IMR-90 (cell line): ENCODE data around the gene SPON1. TPM values are rescaled to one million over a fixed set of nuclear protein-coding genes. Genes with fewer than 3 reads are reported as not detected.

Experiments used
- ATAC-seq: fragments of 200-7000 bp; cut with Tn5 transposase; 2 replicates; pipeline ENCODE4 v1.9.1; 2020; ENCODE audit warnings: low read depth, mild to moderate bottlenecking, moderate library complexity
- BruUV-seq: library from RNA; stranded (reverse); fragments of 400-500 nt; replicated peaks from 2 replicates; lab custom pipeline; 2021; lab: Mats Ljungman, UMichigan
- CTCF ChIA-PET: fragments of 300-600 bp; formaldehyde crosslinking; extraction: SDS; loops from one replicate; lab custom pipeline; 2021; ENCODE audit warnings: antibody characterized with exemption; lab: Yijun Ruan, JAX
- POLR2A ChIA-PET: fragments of 300-600 bp; sonication (Branson Sonifier 250); formaldehyde crosslinking; loops from one replicate; lab custom pipeline; 2022; ENCODE audit warnings: antibody characterized with exemption; ENCODE audit not compliant: unreplicated experiment; lab: Charles Lee
- DNase-seq: peaks from one replicate; pipeline ENCODE4 v3.0.0; 2013
- H2AFZ ChIP-seq: replicated peaks from 2 replicates; pipeline ENCODE3; 2013; ENCODE audit warnings: low read length, mild to moderate bottlenecking; ENCODE audit not compliant: poor library complexity
- H2AK5ac ChIP-seq: 2 replicates; pipeline ENCODE4 v1.6.1; 2013; ENCODE audit warnings: low read depth, low read length, inconsistent platforms
- H2AK9ac ChIP-seq: replicated peaks from 2 replicates; pipeline ENCODE3; 2013; ENCODE audit warnings: mild to moderate bottlenecking, low read depth, low read length, moderate library complexity; ENCODE audit not compliant: poor library complexity
- H2BK120ac ChIP-seq: 2 replicates; pipeline ENCODE4 v1.6.1; 2013; ENCODE audit warnings: low read depth, low read length, inconsistent platforms
- H2BK15ac ChIP-seq: 3 replicates; pipeline ENCODE4 v1.6.1; 2013; ENCODE audit warnings: low read depth, low read length, inconsistent platforms
- H2BK20ac ChIP-seq: 2 replicates; pipeline ENCODE4 v1.6.1; 2013; ENCODE audit warnings: low read depth, mild to moderate bottlenecking, inconsistent platforms, low read length, moderate library complexity
- H2BK5ac ChIP-seq: 2 replicates; pipeline ENCODE4 v1.6.1; 2013; ENCODE audit warnings: mild to moderate bottlenecking, low read depth, low read length, inconsistent platforms; ENCODE audit not compliant: poor library complexity, severe bottlenecking
- H3K14ac ChIP-seq: replicated peaks from 2 replicates; pipeline ENCODE4 v1.6.1; 2013; ENCODE audit warnings: low read depth, low read length, inconsistent platforms
- H3K18ac ChIP-seq: 2 replicates; pipeline ENCODE4 v1.6.1; 2013; ENCODE audit warnings: low read depth, low read length, control low read depth
- H3K23ac ChIP-seq: 2 replicates; pipeline ENCODE4 v1.6.1; 2013; ENCODE audit warnings: low read depth, low read length, inconsistent platforms
- H3K27ac ChIP-seq: 2 replicates; pipeline ENCODE4 v1.5.1; 2013; ENCODE audit warnings: mild to moderate bottlenecking, control low read depth, low read length; ENCODE audit not compliant: insufficient read depth
- H3K27me3 ChIP-seq: 2 replicates; pipeline ENCODE4 v1.6.1; 2013; ENCODE audit warnings: low read length; ENCODE audit not compliant: control insufficient read depth, insufficient read depth
- H3K36me3 ChIP-seq: 2 replicates; pipeline ENCODE4 v1.6.1; 2013; ENCODE audit warnings: low read length, mixed read lengths; ENCODE audit not compliant: control insufficient read depth, insufficient read depth
- H3K4ac ChIP-seq: 2 replicates; pipeline ENCODE4 v1.6.1; 2013; ENCODE audit warnings: low read depth, low read length, inconsistent platforms
- H3K4me1 ChIP-seq: 2 replicates; pipeline ENCODE4 v1.6.1; 2013; ENCODE audit warnings: low read length, mixed read lengths; ENCODE audit not compliant: control insufficient read depth, insufficient read depth
- H3K4me2 ChIP-seq: 2 replicates; pipeline ENCODE4 v1.6.1; 2013; ENCODE audit warnings: low read depth, mild to moderate bottlenecking, control low read depth, low read length, moderate library complexity
- H3K4me3 ChIP-seq: 2 replicates; pipeline ENCODE4 v1.5.1; 2013; ENCODE audit warnings: low read depth, mild to moderate bottlenecking, control low read depth, low read length, moderate library complexity; ENCODE audit not compliant: insufficient read depth
- H3K56ac ChIP-seq: 2 replicates; pipeline ENCODE4 v1.6.1; 2013; ENCODE audit warnings: low read length, inconsistent platforms; ENCODE audit not compliant: insufficient read depth; ENCODE audit errors: extremely low read depth
- H3K79me1 ChIP-seq, 2 experiments: 2 replicates each; pipeline ENCODE4 v1.6.1; 2013; ENCODE audit warnings: low read length in 2 of 2, inconsistent platforms in 1 of 2, low read depth in 1 of 2
- H3K9ac ChIP-seq: 2 replicates; pipeline ENCODE4 v1.6.1; 2013; ENCODE audit warnings: low read depth, low read length, control low read depth
- H3K9me1 ChIP-seq: 2 replicates; pipeline ENCODE4 v1.6.1; 2013; ENCODE audit warnings: low read length, inconsistent platforms; ENCODE audit not compliant: insufficient read depth
- H3K9me3 ChIP-seq: 2 replicates; pipeline ENCODE4 v1.6.1; 2013; ENCODE audit warnings: low read length; ENCODE audit not compliant: control insufficient read depth, insufficient read depth
- H4K20me1 ChIP-seq: 2 replicates; pipeline ENCODE4 v1.6.1; 2013; ENCODE audit warnings: low read length, inconsistent platforms; ENCODE audit not compliant: insufficient read depth
- H4K5ac ChIP-seq: 2 replicates; pipeline ENCODE4 v1.6.1; 2013; ENCODE audit warnings: mild to moderate bottlenecking, low read depth, low read length, control low read depth
- H4K8ac ChIP-seq, 2 experiments: 2 replicates each; pipeline ENCODE4 v1.6.1; 2013; ENCODE audit warnings: low read depth in 2 of 2, low read length in 2 of 2, control low read depth in 1 of 2, inconsistent platforms in 1 of 2
- H4K91ac ChIP-seq: 2 replicates; pipeline ENCODE4 v1.6.1; 2013; ENCODE audit warnings: low read depth, low read length, inconsistent platforms; ENCODE audit not compliant: insufficient read depth
- CHD1 ChIP-seq: IDR thresholded peaks from 2 replicates; pipeline ENCODE4 v1.6.1; 2012; ENCODE audit warnings: low read depth, low read length, improper control_type of control experiment
- CTCF ChIP-seq: conservative IDR thresholded peaks from 2 replicates; pipeline ENCODE4 v1.5.1; 2012; ENCODE audit warnings: mild to moderate bottlenecking, low read depth, low read length, improper control_type of control experiment
- POLR2A ChIP-seq: IDR thresholded peaks from 2 replicates; pipeline ENCODE4 v1.6.1; 2012; ENCODE audit warnings: mild to moderate bottlenecking, low read depth, low read length
- RFX5 ChIP-seq: IDR thresholded peaks from 2 replicates; pipeline ENCODE4 v1.8.0; 2012; ENCODE audit warnings: low read depth, mild to moderate bottlenecking, low read length, moderate library complexity
- WGBS, 2 experiments: methylation state at CpG; one replicate each; pipeline versions ENCODE4 v1.1.5 to v1.1.7; 2013; ENCODE audit warnings: missing lambda C conversion rate in 2 of 2; ENCODE audit not compliant: insufficient read length in 1 of 2; ENCODE audit errors: extremely low coverage in 2 of 2; 5-methylcytosine and 5-hydroxymethylcytosine counted together
- dilution Hi-C: fragments of 300-500 bp; cut with HindIII; formaldehyde crosslinking; loops from one replicate; pipeline ENCODE4 v1.14.3; 2018; ENCODE audit warnings: low sequenced_read_pairs; ENCODE audit not compliant: unreplicated experiment
- in situ Hi-C: fragments of 300-500 bp; cut with MboI; formaldehyde crosslinking; loops from 3 replicates; pipeline ENCODE4 v1.14.3; 2019; ENCODE audit warnings: low sequenced_read_pairs, inconsistent platforms, mixed read lengths
- intact Hi-C: fragments of 100-400 bp; cut with micrococcal nuclease; formaldehyde crosslinking; loops from 2 replicates; pipeline ENCODE4 v1.10.0; 2022
- polyA plus RNA-seq, 3 experiments: library from polyadenylated mRNA; depleted of rRNA; stranded (reverse); fragments of >200 nt; gene quantifications; 2 replicates each; pipeline ENCODE4 v1.2.3, GENCODE V29; 2012; ENCODE audit warnings: low replicate concordance in 1 of 3
- total RNA-seq: library from RNA; depleted of rRNA; stranded (reverse); fragments of >200 nt; gene quantifications from 2 replicates; pipeline ENCODE4 v1.2.3, GENCODE V29; 2012

Gene SPON1
- total and polyA plus RNA-seq, 2 of the 4 experiments (the other 2 are of a cell fraction) = 0.62 to 0.72 TPM

DNA sequence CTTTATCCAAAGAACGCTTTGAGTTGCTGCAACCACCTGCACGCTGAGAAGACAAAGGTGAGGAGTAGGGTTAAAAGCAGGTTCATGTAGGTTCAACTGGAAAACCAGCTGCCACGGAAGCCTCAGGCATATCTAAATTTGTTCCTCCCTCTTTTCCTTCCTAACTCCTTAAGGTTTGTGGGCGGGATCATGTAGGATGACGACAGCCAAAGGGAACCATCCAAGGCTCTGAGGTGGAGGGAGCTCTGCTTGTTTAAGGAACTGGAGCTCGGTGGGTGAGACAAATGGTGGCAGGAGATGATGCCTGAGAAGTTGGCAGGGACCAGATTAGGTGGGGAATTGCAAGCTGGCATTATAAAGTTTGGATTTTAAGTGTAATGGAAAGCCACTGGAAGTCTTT, 60.3 kb downstream of the SPON1 start:
- dilution Hi-C loops (no loop called here), intact Hi-C loops (no loop called here), in situ Hi-C loops (no loop called here)
- H3K4me1 ChIP-seq = peaks cover 10% of the 10 kb centered on the region
- no peak overlapping the region for H3K18ac ChIP-seq
- H3K4ac ChIP-seq = no peak overlapping the region
- DNase-seq (no peak), ATAC-seq (no peak)
- no peaks in the 10 kb centered on the region for H3K36me3 ChIP-seq
- CTCF ChIA-PET = no interaction called here
- no peak overlapping the region for H2BK5ac ChIP-seq
- H4K5ac ChIP-seq = no peak overlapping the region
- no peak overlapping the region for H2AFZ ChIP-seq
- H3K4me3 ChIP-seq = no peak overlapping the region
- H3K9me3 ChIP-seq = no peaks in the 10 kb centered on the region
- no peak overlapping the region for H3K14ac ChIP-seq
- H3K23ac ChIP-seq = no peak overlapping the region
- 0 out of 2 replicates have a peak, but pooled peaks cover 3% of the 10 kb centered on the region for H3K9me1 ChIP-seq
- no peaks in the 10 kb centered on the region for H3K79me1 ChIP-seq
- no peaks in the 10 kb centered on the region for H4K20me1 ChIP-seq
- H2BK15ac ChIP-seq = no peak overlapping the region
- H3K27ac ChIP-seq = no peak overlapping the region
- H3K56ac ChIP-seq = no peak overlapping the region
- H4K8ac ChIP-seq = no peak overlapping the region
- no TSS peak for BruUV-seq
- H2AK5ac ChIP-seq = no peak overlapping the region
- no peak overlapping the region for H2AK9ac ChIP-seq
- H4K91ac ChIP-seq = no peak overlapping the region
- 80% methylated on average over 3 of the region's 6 CpGs; no CpG with 5 or more reads in 1 of the 2 experiments for WGBS, 2 experiments
- peaks cover 15% of the 10 kb centered on the region for H3K27me3 ChIP-seq
- no peak overlapping the region for H2BK20ac ChIP-seq
- POLR2A ChIA-PET = interaction anchor here (0.6 kb wide), 1 partner anchor 64 kb away, joined by 3 read pairs; no protein-coding TSS in a partner anchor
- H2BK120ac ChIP-seq = no peak overlapping the region
- TF ChIP-seq RFX5 (no peak), CHD1 (no peak), CTCF (no peak), POLR2A (no peak)
- H3K9ac ChIP-seq = no peak overlapping the region
- no peak overlapping the region for H3K4me2 ChIP-seq
